ENCODE measurements around the gene NXPE3.
"Not testable (repeated sequence)": the region's sequence is repeated elsewhere in the genome, so short reads cannot be mapped to it uniquely, and the experiment has no call there.

NXPE3 gene

DNA sequence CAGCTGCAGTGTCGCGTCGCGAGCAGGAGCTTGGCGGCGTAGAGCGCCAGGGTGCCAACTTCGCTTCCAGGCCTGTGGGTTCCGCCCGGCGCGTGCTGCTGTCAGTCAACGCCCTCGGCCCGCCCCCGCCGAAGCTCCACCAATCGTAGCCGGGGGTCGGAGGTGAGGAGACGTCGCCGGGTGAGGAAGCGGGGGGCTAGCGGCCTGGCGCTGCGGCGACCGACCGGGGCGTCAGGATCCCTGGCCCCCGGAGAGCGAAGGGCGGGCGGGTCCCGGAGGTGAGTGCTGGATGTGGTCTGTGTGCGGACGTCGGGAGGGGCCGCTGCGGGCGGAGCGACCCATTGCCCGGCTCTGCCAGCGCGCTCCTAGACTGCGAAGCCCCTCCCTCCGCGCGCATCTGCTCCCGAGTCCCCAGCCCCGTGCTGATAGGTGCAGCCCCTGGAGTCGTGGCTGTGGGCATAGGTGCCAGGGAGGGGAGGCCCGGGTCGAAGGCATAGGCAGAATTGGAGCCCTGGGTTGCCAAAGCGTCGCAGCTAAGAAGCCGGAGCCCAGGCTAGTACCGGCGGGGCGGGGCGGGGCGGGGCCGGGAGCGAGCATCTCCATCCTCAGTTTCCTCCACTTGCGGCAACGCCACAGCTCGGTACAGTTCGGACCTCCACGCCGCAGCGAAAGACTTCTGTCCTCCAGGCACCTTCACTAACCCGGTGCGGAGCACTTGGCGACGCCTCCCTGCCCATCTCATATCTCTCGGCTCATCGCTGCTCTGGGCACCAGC lies at the start of gene NXPE3:
Gene NXPE3, plus strand, starts transcription at position 165 of the 775 bp plus-strand sequence. CDS start 6,386 bp downstream, outside the sequence.
- DNase-seq, result peak; percentile 71

GRCh38 chr3:101729586-101729985 lies 49.4 kb upstream of the NXPE3 start:
- no peak for DNase-seq

DNA sequence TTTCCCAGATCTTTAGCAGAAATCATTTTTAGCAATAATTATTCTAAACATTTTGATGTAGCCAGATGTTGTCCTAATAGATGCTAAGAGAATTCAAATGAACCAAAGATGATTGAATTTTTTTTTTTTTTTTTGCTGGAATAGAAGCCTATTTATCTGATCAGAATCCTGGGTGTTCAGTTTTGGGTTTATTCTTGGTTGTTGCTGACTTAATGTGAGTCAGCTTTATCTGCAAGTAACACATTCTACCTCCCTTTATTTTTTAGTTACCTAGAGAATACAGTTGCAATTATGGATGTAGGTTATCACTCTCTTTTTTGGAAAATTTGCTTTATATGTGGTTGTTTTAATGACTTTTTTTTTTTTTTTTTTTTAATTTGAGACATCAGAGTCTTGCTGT lies 48.2 kb upstream of the NXPE3 start:
- no peak for DNase-seq

DNA sequence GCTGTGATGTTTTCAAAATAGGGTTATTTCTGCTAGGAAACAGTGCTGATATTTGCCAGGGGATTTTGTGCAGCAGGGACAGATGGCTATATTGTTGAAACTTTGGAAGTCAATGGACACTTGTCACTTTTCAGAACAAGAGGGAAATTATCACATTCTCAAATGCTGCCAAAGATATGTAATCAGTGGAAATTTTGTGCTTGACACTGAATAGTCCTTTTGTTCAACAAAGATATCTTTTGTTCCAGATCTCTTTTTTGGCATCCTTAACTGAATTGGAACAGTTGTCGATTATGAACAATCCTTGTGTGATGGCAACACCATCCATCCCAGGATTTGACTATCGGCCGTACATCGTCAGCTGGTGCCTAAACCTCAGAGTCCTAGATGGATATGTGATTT lies 46.8 kb upstream of the NXPE3 start:
- no peak for DNase-seq

DNA sequence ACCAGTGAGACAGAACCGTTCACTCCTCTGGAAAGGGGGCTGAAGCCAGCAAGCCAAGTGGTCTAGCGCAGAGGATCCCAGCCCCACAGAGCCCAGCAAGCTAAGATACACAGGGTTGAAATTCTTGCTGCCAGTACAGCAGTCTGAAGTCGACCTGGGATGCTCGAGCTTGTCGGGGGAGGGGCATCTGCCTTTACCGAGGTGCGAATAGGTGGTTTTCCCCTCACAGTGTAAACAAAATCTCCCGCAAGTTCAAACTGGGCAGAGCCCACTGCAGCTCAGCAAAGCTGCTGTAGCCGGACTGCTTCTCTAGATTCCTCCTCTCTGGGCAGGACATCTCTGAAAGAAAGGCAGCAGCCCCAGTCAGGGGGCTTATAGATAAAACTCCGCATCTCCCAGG lies 43.2 kb upstream of the NXPE3 start:
- DNase-seq, result no peak

DNA sequence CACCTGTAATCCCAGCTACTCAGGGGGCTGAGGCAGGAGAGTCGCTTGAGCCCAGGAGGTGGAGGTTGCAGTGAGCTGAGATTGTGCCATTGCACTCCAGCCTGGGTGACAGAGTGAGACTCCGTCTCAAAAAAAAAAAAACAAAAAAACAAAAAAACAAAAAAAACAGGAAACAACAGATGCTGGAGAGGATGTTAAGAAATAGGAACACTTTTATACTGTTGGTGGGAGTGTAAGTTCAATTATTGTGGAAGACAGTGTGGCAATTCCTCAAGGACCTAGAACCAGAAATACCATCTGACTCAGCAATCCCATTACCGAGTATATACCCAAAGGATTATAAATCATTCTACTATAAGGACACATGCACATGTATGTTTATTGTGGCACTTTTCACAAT lies 37.1 kb upstream of the NXPE3 start:
- DNase-seq, result not testable (repeated sequence)

DNA sequence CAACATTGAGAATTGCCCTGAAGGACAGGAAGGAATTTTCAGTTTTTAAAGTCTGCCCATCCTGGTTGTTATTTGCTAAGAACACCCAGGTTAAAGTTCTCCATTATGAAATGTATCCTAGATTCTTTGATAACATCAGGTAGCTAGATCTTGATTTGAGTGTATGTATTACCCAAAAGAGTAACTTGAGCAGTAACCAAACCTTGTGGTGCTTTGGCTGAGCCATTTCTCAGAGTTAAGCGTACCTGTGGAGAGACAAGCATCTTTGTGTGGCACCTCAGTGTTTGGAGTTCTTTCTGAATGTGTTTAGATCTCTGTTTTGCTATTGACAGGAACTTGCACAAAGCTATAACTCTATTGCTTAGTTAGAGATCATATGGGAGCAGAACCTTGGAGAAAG lies 34.2 kb upstream of the NXPE3 start:
- no peak for DNase-seq

DNA sequence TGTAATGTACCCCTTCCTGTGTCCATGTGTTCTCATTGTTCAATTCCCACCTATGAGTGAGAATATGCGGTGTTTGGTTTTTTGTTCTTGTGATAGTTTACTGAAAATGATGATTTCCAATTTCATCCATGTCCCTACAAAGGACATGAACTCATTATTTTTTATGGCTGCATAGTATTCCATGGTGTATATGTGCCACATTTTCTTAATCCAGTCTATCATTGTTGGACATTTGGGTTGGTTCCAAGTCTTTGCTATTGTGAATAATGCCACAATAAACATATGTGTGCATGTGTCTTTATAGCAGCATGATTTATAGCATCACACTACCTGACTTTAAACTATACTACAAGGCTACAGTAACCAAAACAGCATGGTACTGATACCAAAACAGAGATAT lies 33.1 kb upstream of the NXPE3 start:
- DNase-seq, result not testable (repeated sequence)

GRCh38 chr3:101753386-101754113 lies 25.5 kb upstream of the NXPE3 start:
- not testable (repeated sequence) for DNase-seq

- no peak for DNase-seq
Measured at GRCh38 chr3:101758224-101758623, 20.8 kb upstream of the NXPE3 start.

DNA sequence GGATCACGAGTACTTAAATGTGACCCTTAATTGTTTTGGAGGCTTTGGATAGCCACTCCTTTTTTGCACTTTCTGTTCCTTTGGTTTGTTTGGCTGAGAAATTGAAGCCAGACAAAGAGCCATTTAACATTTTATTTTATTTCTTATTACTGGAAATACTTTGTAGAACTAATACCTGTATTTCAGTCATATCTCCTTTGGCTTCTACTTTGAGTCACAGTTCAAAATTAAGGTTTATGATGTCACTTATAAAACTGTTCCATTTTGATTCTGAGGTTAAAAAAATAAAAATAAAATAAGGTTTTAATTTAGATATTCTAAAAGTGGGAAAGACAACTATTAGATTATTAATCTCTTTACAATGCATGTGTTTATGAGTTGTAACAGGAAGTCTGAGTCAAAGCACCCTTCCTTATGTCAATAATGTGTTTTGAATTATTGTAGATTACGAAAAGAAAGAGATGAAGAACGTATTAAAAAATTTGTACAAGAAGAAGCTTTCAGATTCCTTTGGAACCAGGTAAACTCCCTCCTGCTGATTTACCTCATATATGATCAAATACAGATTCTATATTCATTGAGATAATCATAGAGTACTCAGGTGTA lies 16.9 kb upstream of the NXPE3 start:
- DNase-seq, result no peak

GRCh38 chr3:101777745-101778281 lies 1.2 kb upstream of the NXPE3 start:
- not testable (repeated sequence) for DNase-seq

DNA sequence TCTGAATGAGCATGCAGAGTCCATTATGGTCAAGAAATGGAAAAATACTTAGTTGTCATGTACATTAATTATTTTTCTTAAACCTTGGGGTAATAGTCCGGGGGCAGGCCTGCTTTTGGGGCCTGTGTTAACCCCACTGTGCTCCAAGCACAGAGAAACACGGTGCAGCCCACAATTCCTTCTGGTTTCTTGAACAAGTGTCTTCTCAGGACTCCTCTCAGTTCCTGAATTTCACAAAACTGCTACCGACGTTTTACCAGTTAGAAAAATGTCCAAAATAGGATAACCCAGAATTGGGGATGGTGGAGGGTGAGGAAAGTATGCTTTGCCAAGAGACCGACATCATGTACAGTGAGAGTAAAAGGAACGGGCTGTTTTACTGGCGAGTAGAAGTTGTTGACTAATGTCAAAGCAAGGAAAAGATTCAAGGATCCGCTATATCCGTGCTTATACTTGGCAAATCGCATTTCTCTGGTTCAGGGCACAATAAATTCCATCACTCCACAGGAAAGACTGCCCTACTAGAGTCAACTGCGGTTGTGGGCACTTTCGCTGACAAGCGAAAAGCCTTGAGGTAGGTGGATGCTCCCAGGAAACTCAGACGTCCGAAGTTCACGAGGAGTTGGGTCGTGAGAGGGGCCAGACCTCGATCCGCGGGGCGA lies 495 bp upstream of the NXPE3 start:
- DNase-seq, result no peak

GRCh38 chr3:101779822-101780381 lies 891 bp downstream of the NXPE3 start:
- no peak for DNase-seq

- DNase-seq, result no peak
Measured at GRCh38 chr3:101780661-101781060, 1.6 kb downstream of the NXPE3 start.

GRCh38 chr3:101781166-101781565 lies 2.2 kb downstream of the NXPE3 start:
- DNase-seq, result no peak

- no peak for DNase-seq
Measured at GRCh38 chr3:101784855-101785613, 6.0 kb downstream of the NXPE3 start.

- no peak for DNase-seq
Measured at GRCh38 chr3:101791778-101792177, 12.8 kb downstream of the NXPE3 start.

DNA sequence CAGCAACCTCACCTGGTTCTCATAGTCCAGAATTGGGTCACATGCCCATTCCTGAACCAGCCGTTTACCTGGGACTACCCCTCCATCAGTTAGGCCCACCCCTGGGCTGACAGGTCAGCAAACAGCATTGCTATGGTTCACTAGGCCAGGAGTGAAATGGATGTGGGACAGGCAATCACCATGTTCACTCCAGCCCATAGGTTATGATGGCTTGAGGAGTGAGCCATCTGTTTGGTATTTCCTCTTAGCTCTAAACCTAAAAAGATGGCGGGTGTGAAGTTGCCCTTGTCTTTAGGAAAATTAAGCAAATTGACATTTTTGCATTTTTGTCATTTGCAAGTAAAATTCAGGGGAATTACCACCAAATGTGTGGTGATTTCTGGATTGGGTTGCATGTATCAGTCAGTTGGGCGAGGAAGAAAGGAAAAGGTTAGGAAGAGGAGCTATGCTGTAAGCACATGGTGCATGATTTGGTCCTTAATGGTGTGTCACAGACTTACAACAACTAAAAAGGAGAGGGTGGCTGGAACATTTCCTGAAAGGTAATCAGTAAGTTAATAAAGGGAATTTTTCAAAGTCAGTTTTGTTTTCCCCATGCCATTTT lies 17.2 kb downstream of the NXPE3 start:
- DNase-seq, result no peak

- DNase-seq, result no peak
Measured at GRCh38 chr3:101801174-101801573, 22.2 kb downstream of the NXPE3 start.

DNA sequence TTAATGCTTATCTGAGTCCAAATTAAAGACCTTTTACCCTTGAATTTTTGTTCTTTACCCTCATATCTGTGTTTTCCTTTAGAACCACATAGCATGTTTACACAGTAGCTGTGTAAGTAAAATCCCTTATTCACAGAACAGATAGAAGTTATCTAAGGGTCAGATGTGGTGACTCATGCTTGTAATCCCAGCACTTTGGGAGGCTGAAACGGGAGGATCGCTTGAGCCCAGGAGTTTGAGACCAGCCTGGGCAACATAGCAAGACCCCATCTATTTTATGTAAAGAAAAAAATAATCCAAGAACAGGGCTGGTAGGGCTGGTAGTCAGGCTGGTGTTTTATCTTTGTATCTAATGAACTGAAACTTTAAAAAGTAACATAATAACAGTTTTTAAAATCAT lies 23.2 kb downstream of the NXPE3 start:
- DNase-seq, result no peak
